ENCODE data around the gene KRTAP5-11.
"Not testable (repeated sequence)": the region's sequence is repeated elsewhere in the genome, so short reads cannot be mapped to it uniquely, and the experiment has no call there.

The KRTAP5-11 gene, protein sequence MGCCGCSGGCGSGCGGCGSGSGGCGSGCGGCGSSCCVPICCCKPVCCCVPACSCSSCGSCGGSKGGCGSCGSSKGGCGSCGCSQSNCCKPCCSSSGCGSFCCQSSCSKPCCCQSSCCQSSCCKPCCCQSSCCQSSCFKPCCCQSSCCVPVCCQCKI

DNA sequence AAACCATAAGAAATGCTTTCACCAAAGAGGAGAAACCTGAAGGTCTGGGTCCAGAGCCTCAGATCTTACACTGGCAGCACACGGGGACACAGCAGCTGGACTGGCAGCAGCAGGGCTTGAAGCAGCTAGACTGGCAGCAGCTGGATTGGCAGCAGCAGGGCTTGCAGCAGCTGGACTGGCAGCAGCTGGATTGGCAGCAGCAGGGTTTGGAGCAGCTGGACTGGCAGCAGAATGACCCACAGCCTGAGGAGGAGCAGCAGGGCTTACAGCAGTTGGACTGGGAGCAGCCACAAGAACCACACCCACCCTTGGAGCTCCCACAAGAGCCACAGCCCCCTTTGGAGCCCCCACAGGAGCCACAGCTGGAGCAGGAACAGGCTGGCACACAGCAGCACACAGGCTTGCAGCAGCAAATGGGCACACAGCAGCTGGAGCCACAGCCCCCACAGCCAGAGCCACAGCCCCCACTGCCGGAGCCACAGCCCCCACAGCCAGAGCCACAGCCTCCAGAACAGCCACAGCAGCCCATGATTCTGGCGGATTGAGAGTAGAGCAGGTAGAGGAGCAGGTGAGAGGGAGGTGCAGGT, at the start of gene KRTAP5-11:
TSS of gene KRTAP5-11 (minus strand) at position 567 of the 587 bp plus-strand sequence. CDS start at position 529, 38 bp downstream.
- DNase-seq (ENCODE audit: low read depth in 3 of 3, low spot score in 1 of 3) = no peak

GRCh38 chr11:71631551-71631950, 48.9 kb upstream of the KRTAP5-11 start:
- not testable (repeated sequence) for DNase-seq (ENCODE audit: low read depth in 3 of 3, low spot score in 1 of 3)

- DNase-seq (ENCODE audit: low read depth in 3 of 3, low spot score in 1 of 3) = not testable (repeated sequence)
These were observed 47.4 kb upstream of the KRTAP5-11 start for GRCh38 chr11:71630071-71630470.

DNA sequence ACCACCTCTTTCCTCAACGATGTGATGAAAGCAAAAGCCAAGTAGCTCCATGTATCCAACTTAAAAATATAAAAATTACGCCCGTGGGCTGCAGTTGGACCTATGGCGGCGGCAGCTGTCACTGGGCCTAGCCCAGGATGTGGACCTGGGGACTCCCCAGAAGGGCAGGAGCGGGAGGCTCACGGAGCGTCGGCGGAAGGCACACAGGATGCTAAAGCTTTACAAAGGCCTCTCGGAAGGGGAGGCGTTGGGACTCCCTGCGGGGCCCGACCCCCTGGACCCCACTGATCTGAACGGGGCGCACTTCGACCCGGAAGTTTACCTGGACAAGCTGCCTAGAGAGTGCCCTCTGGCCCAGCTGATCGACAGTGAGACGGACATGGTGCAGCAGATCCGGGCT, 46.3 kb upstream of the KRTAP5-11 start:
- DNase-seq (ENCODE audit: low read depth in 3 of 3, low spot score in 1 of 3) = not testable (repeated sequence)

- not testable (repeated sequence) for DNase-seq (ENCODE audit: low read depth in 3 of 3, low spot score in 1 of 3)
These were observed 40.6 kb upstream of the KRTAP5-11 start for GRCh38 chr11:71623226-71623625.

GRCh38 chr11:71622561-71622960, 39.9 kb upstream of the KRTAP5-11 start:
- not testable (repeated sequence) for DNase-seq (ENCODE audit: low read depth in 3 of 3, low spot score in 1 of 3)

GRCh38 chr11:71615003-71615402, 32.3 kb upstream of the KRTAP5-11 start:
- DNase-seq (ENCODE audit: low read depth in 3 of 3, low spot score in 1 of 3) = not testable (repeated sequence)

GRCh38 chr11:71614366-71614917, 31.8 kb upstream of the KRTAP5-11 start:
- not testable (repeated sequence) for DNase-seq (ENCODE audit: low read depth in 3 of 3, low spot score in 1 of 3)

DNA sequence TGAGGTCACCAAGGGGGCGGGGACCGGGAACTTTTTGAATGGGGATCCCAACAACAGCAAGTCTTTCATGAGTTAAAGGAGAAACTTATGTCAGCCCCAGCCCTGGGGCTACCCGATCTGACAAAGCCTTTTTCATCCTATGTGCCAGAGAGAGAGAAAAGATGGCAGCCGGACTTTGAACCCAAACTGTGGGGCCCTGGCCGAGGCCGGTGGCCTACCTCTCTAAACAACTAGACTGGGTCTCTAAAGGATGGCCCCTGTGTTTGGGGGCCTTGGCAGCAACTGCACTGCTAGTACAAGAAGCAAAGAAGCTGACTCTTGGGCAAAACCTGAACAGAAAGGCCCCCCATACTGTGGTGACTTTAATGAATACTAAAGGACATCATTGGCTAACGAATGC, 31.3 kb upstream of the KRTAP5-11 start:
- DNase-seq (ENCODE audit: low read depth in 3 of 3, low spot score in 1 of 3) = not testable (repeated sequence)

- DNase-seq (ENCODE audit: low read depth in 3 of 3, low spot score in 1 of 3) = not testable (repeated sequence)
These were observed 28.7 kb upstream of the KRTAP5-11 start for GRCh38 chr11:71611218-71611910.

DNA sequence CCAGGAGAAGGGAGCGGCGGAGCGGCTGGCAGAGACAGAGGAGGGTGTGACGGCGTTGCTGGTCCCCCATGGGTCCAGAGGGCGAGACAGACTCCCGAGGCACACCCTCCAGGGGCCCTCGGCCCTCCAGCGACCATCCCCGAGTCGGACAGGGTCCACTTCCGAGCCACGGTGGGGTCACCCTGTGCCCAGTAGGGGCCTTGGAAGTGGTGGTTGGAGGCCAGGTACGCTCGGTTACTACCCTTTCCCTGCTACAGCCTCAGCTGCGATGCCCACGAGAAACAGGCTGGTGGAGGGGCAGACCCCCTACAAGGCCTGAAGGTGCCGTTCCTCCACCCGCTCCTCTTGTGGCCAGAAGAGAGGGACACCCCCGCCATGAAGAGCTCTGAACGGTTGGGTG, 25.6 kb upstream of the KRTAP5-11 start:
- DNase-seq (ENCODE audit: low read depth in 3 of 3, low spot score in 1 of 3) = not testable (repeated sequence)

- DNase-seq (ENCODE audit: low read depth in 3 of 3, low spot score in 1 of 3) = not testable (repeated sequence)
These were observed 25.0 kb upstream of the KRTAP5-11 start for GRCh38 chr11:71607520-71608216.

GRCh38 chr11:71606853-71607519, 24.3 kb upstream of the KRTAP5-11 start:
- not testable (repeated sequence) for DNase-seq (ENCODE audit: low read depth in 3 of 3, low spot score in 1 of 3)

- DNase-seq (ENCODE audit: low read depth in 3 of 3, low spot score in 1 of 3) = not testable (repeated sequence)
These were observed 22.3 kb upstream of the KRTAP5-11 start for GRCh38 chr11:71604798-71605488.

DNA sequence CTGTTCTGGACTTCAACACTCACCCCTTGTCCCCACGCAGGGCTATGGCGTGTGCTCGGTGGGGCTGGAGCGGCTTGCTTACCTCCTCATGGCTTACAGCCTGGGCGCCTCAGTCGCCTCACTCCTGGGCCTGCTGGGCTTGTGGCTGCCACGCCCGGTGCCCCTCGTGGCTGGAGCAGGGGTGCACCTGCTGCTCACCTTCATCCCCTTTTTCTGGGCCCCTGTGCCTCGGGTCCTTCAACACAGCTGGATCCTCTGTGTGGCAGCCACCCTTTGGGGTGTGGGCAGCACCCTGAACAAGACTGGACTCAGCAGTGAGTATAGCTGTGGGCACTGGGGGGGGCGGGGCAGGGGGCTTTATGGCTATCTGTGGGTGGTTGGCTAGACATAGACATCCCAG, 20.5 kb upstream of the KRTAP5-11 start:
- DNase-seq (ENCODE audit: low read depth in 3 of 3, low spot score in 1 of 3) = not testable (repeated sequence)

GRCh38 chr11:71589546-71589920, 6.9 kb upstream of the KRTAP5-11 start:
- not testable (repeated sequence) for DNase-seq (ENCODE audit: low read depth in 3 of 3, low spot score in 1 of 3)

DNA sequence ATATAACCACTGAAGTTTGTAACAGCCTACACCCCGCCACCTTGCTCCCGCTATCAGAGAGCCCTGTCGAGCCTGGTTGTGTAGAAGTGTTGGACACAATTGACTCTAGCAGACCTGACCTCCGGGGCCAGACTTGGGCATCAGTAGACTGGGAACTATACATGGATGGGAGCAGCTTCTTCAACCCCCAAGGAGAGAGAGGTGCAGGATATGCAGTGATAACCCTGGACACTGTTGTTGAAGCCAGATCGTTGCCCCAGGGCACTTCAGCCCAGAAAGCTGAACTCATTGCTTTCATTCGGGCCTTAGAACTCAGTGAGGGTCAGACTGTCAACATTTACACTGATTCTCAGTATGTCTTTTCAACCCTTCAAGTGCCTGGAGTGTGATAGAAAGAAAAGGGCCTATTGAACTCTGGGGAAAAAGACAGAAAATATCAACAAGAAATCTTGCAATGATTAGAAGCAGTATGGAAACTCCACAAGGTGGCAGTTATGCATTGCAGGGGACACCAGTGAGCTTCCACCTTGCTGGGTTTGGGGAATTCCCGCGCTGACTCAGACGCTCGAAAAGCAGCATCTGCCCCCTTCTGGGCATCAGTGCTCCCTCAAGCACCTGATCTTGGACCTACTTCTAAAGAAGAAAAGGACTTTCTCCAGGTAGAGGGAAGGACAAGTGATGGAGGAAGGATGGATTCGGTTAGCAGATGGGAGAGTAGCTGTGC, 6.3 kb upstream of the KRTAP5-11 start:
- peak in 1 of 3 donors; percentile 46 for DNase-seq (ENCODE audit: low read depth in 3 of 3, low spot score in 1 of 3)

- not testable (repeated sequence) for DNase-seq (ENCODE audit: low read depth in 3 of 3, low spot score in 1 of 3)
These were observed 5.6 kb upstream of the KRTAP5-11 start for GRCh38 chr11:71588314-71588713.

GRCh38 chr11:71585673-71586072, 3.0 kb upstream of the KRTAP5-11 start:
- DNase-seq (ENCODE audit: low read depth in 3 of 3, low spot score in 1 of 3) = not testable (repeated sequence)

Measured in stimulated activated CD4-positive, alpha-beta T cell treated with anti-CD3 and anti-CD28 coated beads, TNF-alpha, amount 100 ng/mL, for 1 hour (primary cell).